Measurements from ENCODE around the gene CLIP2. TPM values are rescaled to one million over a fixed set of nuclear protein-coding genes. Genes with fewer than 3 reads are reported as not detected.

The CLIP2 gene
- total RNA-seq, 1 donor, result 70.9 TPM

GRCh38 chr7:74343281-74344131 lies 54.3 kb downstream of the CLIP2 start:
- TF ChIP-seq CTCF (IDR thresholded peaks at IDR 0.05; ENCODE audit: extremely low read depth, low read depth, low read length), result no peak
- peak overlapping the region; percentile 35 for H3K4me2 ChIP-seq (ENCODE audit: insufficient read depth, low read length)
- peak; percentile 98 for DNase-seq (ENCODE audit: insufficient read length, low spot score, missing footprints)

DNA sequence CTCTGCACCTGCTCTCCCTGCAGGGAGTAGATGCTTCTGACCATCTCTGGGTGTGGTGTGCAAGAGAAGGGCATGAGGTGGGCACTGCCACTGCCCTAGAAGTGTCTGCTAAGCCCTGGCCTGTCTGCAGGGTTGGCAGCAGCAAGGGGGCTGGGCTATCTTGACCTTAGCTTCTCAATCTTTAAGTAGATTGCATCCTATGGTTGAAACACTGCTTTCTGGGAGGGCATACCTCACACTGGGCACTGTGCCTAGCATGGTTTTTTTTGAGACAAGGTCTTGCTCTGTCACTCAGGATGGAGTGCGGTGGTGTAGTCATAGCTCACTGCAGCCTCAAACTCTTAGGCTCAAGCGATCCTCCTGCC lies 54.9 kb downstream of the CLIP2 start:
- H3K27ac ChIP-seq (ENCODE audit: low read depth, low read length), result peak overlapping the region; percentile 42
- peak overlapping the region; percentile 35 for H3K4me2 ChIP-seq (ENCODE audit: insufficient read depth, low read length)
- no peak overlapping the region for H2AFZ ChIP-seq (ENCODE audit: low read length)
- no peak for TF ChIP-seq CTCF (IDR thresholded peaks at IDR 0.05; ENCODE audit: extremely low read depth, low read depth, low read length)
- no peaks in the 10 kb centered on the region for H3K9me3 ChIP-seq (ENCODE audit: low read depth, low read length)
- peak; percentile 90 for DNase-seq (ENCODE audit: insufficient read length, low spot score, missing footprints)
- H3K79me2 ChIP-seq (ENCODE audit: insufficient read depth, low read length), result peaks cover 18% of the 10 kb centered on the region
- peaks cover 11% of the 10 kb centered on the region for H3K4me1 ChIP-seq (ENCODE audit: insufficient read depth, low read length)
- no peaks in the 10 kb centered on the region for H3K27me3 ChIP-seq (ENCODE audit: insufficient read depth, low read length)
- H3K4me3 ChIP-seq (ENCODE audit: insufficient read depth, low read length), result no peak overlapping the region
- peaks cover 7% of the 10 kb centered on the region for H3K36me3 ChIP-seq (ENCODE audit: insufficient read depth, low read length)
- peaks cover 9% of the 10 kb centered on the region for H4K20me1 ChIP-seq (ENCODE audit: insufficient read depth, low read length)

More at GRCh38 chr7:74343281-74344131, 54.3 kb downstream of the CLIP2 start:
- Histone ChIP-seq H3K27ac (ENCODE audit: low read depth, low read length) (peak overlapping the region; percentile 42), H3K4me3 (ENCODE audit: insufficient read depth, low read length) (no peak overlapping the region), H3K9me3 (ENCODE audit: low read depth, low read length) (no peaks in the 10 kb centered on the region), H3K27me3 (ENCODE audit: insufficient read depth, low read length) (no peaks in the 10 kb centered on the region), H3K36me3 (ENCODE audit: insufficient read depth, low read length) (peaks cover 7% of the 10 kb centered on the region), H3K79me2 (ENCODE audit: insufficient read depth, low read length) (peaks cover 18% of the 10 kb centered on the region), H3K4me1 (ENCODE audit: insufficient read depth, low read length) (peaks cover 11% of the 10 kb centered on the region), H4K20me1 (ENCODE audit: insufficient read depth, low read length) (peaks cover 9% of the 10 kb centered on the region), H2AFZ (ENCODE audit: low read length) (no peak overlapping the region)

- no peak overlapping the region for H3K4me3 ChIP-seq (ENCODE audit: insufficient read depth, low read length)
- H3K4me1 ChIP-seq (ENCODE audit: insufficient read depth, low read length), result peaks cover 11% of the 10 kb centered on the region
- H3K27me3 ChIP-seq (ENCODE audit: insufficient read depth, low read length), result no peaks in the 10 kb centered on the region
- no peak overlapping the region for H3K4me2 ChIP-seq (ENCODE audit: insufficient read depth, low read length)
- H3K27ac ChIP-seq (ENCODE audit: low read depth, low read length), result no peak overlapping the region
- no peaks in the 10 kb centered on the region for H3K9me3 ChIP-seq (ENCODE audit: low read depth, low read length)
- peaks cover 21% of the 10 kb centered on the region for H3K79me2 ChIP-seq (ENCODE audit: insufficient read depth, low read length)
- no peak for TF ChIP-seq CTCF (IDR thresholded peaks at IDR 0.05; ENCODE audit: extremely low read depth, low read depth, low read length)
- DNase-seq (ENCODE audit: insufficient read length, low spot score, missing footprints), result peak; percentile 41
- peaks cover 9% of the 10 kb centered on the region for H4K20me1 ChIP-seq (ENCODE audit: insufficient read depth, low read length)
- H3K36me3 ChIP-seq (ENCODE audit: insufficient read depth, low read length), result peaks cover 7% of the 10 kb centered on the region
- no peak overlapping the region for H2AFZ ChIP-seq (ENCODE audit: low read length)
Measured at GRCh38 chr7:74344786-74345185, 55.6 kb downstream of the CLIP2 start.

DNA sequence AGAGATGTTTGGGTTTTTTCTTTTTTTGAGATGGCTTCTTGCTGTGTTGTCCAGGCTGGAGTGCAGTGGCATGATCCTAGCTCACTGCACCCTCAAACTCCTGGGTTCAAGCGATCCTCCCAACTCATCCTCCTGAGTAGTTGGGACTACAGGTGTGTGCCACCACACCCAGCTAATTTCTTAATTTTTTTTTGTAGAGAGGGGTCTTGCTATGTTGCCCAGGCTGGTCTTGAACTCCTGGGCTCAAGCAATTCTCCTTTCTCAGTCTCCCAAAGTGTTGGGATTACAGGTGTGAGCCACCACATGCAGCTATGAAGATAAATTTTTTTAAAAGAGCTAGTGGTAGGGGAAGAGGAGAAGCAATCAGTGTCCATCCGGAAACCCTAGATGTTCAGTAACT lies 56.8 kb downstream of the CLIP2 start:
- Histone ChIP-seq H3K4me1 (ENCODE audit: insufficient read depth, low read length) (peaks cover 11% of the 10 kb centered on the region), H4K20me1 (ENCODE audit: insufficient read depth, low read length) (peaks cover 9% of the 10 kb centered on the region), H2AFZ (ENCODE audit: low read length) (no peak overlapping the region), H3K79me2 (ENCODE audit: insufficient read depth, low read length) (peaks cover 19% of the 10 kb centered on the region), H3K27ac (ENCODE audit: low read depth, low read length) (no peak overlapping the region), H3K4me2 (ENCODE audit: insufficient read depth, low read length) (no peak overlapping the region), H3K9me3 (ENCODE audit: low read depth, low read length) (no peaks in the 10 kb centered on the region), H3K4me3 (ENCODE audit: insufficient read depth, low read length) (no peak overlapping the region), H3K27me3 (ENCODE audit: insufficient read depth, low read length) (no peaks in the 10 kb centered on the region), H3K36me3 (ENCODE audit: insufficient read depth, low read length) (peaks cover 7% of the 10 kb centered on the region)
- TF ChIP-seq CTCF (IDR thresholded peaks at IDR 0.05; ENCODE audit: extremely low read depth, low read depth, low read length), result no peak
- DNase-seq (ENCODE audit: insufficient read length, low spot score, missing footprints), result no peak
